K562 (cell line): ENCODE results near the gene CD84. TPM values are rescaled to one million over a fixed set of nuclear protein-coding genes. Genes with fewer than 3 reads are reported as not detected.

Experiments used
- ETS2 ChIP-seq: IDR thresholded peaks from 2 replicates; pipeline ENCODE4 v1.6.1; 2016; ENCODE audit warnings: borderline replicate concordance, missing genetic modification characterization, mild to moderate bottlenecking, moderate library complexity, missing compliant biosample characterization; ENCODE audit not compliant: poor library complexity, severe bottlenecking
- KAT2B ChIP-seq: IDR thresholded peaks from one replicate; pipeline ENCODE4 v1.6.1; 2012; ENCODE audit warnings: low read depth, mild to moderate bottlenecking, control low read depth, inconsistent platforms, low read length, moderate library complexity
- KDM4B ChIP-seq, 2 experiments: fragments of 450-650 bp in 1 of 2; sonication (generic) in 1 of 2; IDR thresholded peaks; 2 replicates each; pipeline ENCODE4 v1.6.1; 2016 to 2017; ENCODE audit warnings: borderline replicate concordance in 2 of 2, antibody characterized with exemption in 1 of 2, low read depth in 1 of 2, mild to moderate bottlenecking in 1 of 2
- MCM2 ChIP-seq: fragments of 450-650 bp; IDR thresholded peaks from 2 replicates; pipeline ENCODE4 v1.6.1; 2017; ENCODE audit warnings: low read depth, mild to moderate bottlenecking
- MCM3 ChIP-seq: fragments of 450-650 bp; IDR thresholded peaks from 2 replicates; pipeline ENCODE4 v1.6.1; 2016
- NR4A1 ChIP-seq, 2 experiments: fragments of 250-450 bp in 1 of 2; fragments of 450-650 bp in 1 of 2; sonication (Bioruptor Pico) in 1 of 2; IDR thresholded peaks; 2 replicates each; pipeline versions ENCODE4 v1.4.0 to v1.6.1; 2016 to 2020; ENCODE audit warnings: mild to moderate bottlenecking in 2 of 2, missing compliant biosample characterization in 1 of 2, missing genetic modification characterization in 1 of 2, moderate library complexity in 1 of 2
- PPARD ChIP-seq: fragments of 250-450 bp; sonication (Bioruptor Pico); IDR thresholded peaks from 2 replicates; pipeline ENCODE4 v1.8.0; 2022; ENCODE audit warnings: inconsistent platforms, mild to moderate bottlenecking, moderate library complexity
- TOE1 ChIP-seq, 2 experiments: fragments of 450-650 bp in 1 of 2; sonication (generic) in 1 of 2; formaldehyde crosslinking in 1 of 2; IDR thresholded peaks; 2 replicates each; pipeline versions ENCODE4 v1.7.1 to v1.8.0; 2016 to 2022; ENCODE audit warnings: borderline replicate concordance in 2 of 2, mild to moderate bottlenecking in 2 of 2, antibody characterized with exemption in 1 of 2, inconsistent platforms in 1 of 2, low read depth in 1 of 2, missing genetic modification reagents in 1 of 2, moderate library complexity in 1 of 2
- TSC22D4 ChIP-seq: fragments of 450-650 bp; IDR thresholded peaks from 2 replicates; pipeline ENCODE4 v1.6.1; 2016; ENCODE audit warnings: missing genetic modification characterization, missing biosample characterization, control low read depth
- ZBTB17 ChIP-seq: fragments of 450-650 bp; formaldehyde crosslinking; IDR thresholded peaks from 2 replicates; pipeline ENCODE4 v1.4.0; 2020; ENCODE audit warnings: mild to moderate bottlenecking
- ZNF165 ChIP-seq: fragments of 250-450 bp; sonication (Bioruptor Pico); IDR thresholded peaks from 2 replicates; pipeline ENCODE4 v1.4.0; 2020; ENCODE audit warnings: borderline replicate concordance
- ZNF589 ChIP-seq: fragments of 200-800 bp; sonication (Bioruptor generic); IDR thresholded peaks from 2 replicates; pipeline ENCODE4 v1.6.1; 2016; ENCODE audit warnings: low read depth, missing genetic modification characterization, missing compliant biosample characterization
- ZNF644 ChIP-seq: fragments of 200-800 bp; sonication (Bioruptor generic); IDR thresholded peaks from 2 replicates; pipeline ENCODE4 v1.6.1; 2016; ENCODE audit warnings: low read depth, missing genetic modification characterization, missing compliant biosample characterization
- polyA plus RNA-seq, 8 experiments: library from polyadenylated mRNA; depleted of rRNA in 4 of 8; stranded (reverse) in 5 of 8; unstranded in 3 of 8; fragments of >200 nt; fragmentation: Nextera tagmentation in 2 of 8; fragmentation: Illumina TruSeq in 1 of 8; extraction: Ambion mirVana in 2 of 8; extraction: Trizol in 1 of 8; gene quantifications; 2 replicates each; pipeline versions ENCODE4 v1.2.1 to v1.2.3, GENCODE V29; 2011 to 2014; ENCODE audit warnings: inconsistent platforms in 1 of 8, missing spikeins in 1 of 8
- total RNA-seq, 7 experiments: library from RNA; depleted of rRNA in 6 of 7; stranded (reverse); fragments of >200 nt in 6 of 7; fragmentation: Illumina TruSeq in 2 of 7; extraction: Trizol in 2 of 7; gene quantifications; 2 replicates each; pipeline versions ENCODE4 v1.2.1 to v1.2.3, GENCODE V29; 2011 to 2021; ENCODE audit warnings: low replicate concordance in 1 of 7
- TF ChIP-seq, protein P1 (sequence below): fragments of 450-650 bp; formaldehyde crosslinking; IDR thresholded peaks from 2 replicates; pipeline ENCODE4 v1.4.0; 2020; ENCODE audit warnings: mild to moderate bottlenecking, moderate library complexity
- TF ChIP-seq, protein P2 (sequence below): fragments of 250-450 bp; sonication (Bioruptor Pico); IDR thresholded peaks from 2 replicates; pipeline ENCODE4 v1.4.0; 2020

The CD84 gene
- total and polyA plus RNA-seq, 9 of the 15 experiments (the other 6 are each of a cell fraction or from before 2014, with no cell fraction given): 0.82 to 6.8 (median 2.0) TPM

DNA sequence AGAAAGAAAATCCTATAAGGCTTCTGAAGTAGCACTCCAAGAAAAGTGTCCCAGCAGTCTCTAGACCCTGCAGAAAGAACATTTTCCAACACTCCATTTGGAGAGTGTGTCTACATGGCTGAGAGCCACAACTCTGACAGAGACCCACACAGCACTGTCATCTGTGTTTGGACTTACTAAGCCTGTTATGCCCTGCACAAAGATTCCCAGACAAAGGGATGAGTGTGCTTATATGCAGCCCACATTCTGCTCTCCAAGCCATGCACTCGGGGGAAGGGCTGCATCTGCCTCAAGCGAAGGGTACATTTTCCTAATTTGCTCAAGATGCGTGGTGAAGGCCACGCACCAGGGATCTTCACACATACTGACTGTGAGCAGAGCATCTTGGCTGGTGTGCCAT, 31.9 kb downstream of the CD84 start (continued):
- TF ChIP-seq, protein P1, sequence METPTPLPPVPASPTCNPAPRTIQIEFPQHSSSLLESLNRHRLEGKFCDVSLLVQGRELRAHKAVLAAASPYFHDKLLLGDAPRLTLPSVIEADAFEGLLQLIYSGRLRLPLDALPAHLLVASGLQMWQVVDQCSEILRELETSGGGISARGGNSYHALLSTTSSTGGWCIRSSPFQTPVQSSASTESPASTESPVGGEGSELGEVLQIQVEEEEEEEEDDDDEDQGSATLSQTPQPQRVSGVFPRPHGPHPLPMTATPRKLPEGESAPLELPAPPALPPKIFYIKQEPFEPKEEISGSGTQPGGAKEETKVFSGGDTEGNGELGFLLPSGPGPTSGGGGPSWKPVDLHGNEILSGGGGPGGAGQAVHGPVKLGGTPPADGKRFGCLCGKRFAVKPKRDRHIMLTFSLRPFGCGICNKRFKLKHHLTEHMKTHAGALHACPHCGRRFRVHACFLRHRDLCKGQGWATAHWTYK: 0 out of 2 replicates have a peak, but pooled peaks have one; percentile 44
- no peak for TF ChIP-seq KDM4B (IDR thresholded peaks at IDR 0.05; ENCODE audit: borderline replicate concordance in 2 of 2, low read depth in 1 of 2)
- TF ChIP-seq ZBTB17 (CRISPR knock-in tag): 0 out of 2 replicates have a peak, but pooled peaks have one; percentile 38
- no peak for TF ChIP-seq KAT2B
- peak; percentile 63; the same call in 1 of the 2 replicates for TF ChIP-seq NR4A1 (CRISPR knock-in tag; IDR thresholded peaks at IDR 0.05)
- TF ChIP-seq NR4A1 (tag; IDR thresholded peaks at IDR 0.05): no peak
- 0 out of 2 replicates have a peak, but pooled peaks have one; percentile 8 for TF ChIP-seq PPARD
- TF ChIP-seq ZNF165 (CRISPR knock-in tag): 0 out of 2 replicates have a peak, but pooled peaks have one; percentile 46
- TF ChIP-seq TOE1 (IDR thresholded peaks at IDR 0.05; ENCODE audit: borderline replicate concordance): no peak
- no peak for TF ChIP-seq TOE1 (CRISPR knock-in tag; IDR thresholded peaks at IDR 0.05; ENCODE audit: borderline replicate concordance, low read depth)
- TF ChIP-seq, protein P2, sequence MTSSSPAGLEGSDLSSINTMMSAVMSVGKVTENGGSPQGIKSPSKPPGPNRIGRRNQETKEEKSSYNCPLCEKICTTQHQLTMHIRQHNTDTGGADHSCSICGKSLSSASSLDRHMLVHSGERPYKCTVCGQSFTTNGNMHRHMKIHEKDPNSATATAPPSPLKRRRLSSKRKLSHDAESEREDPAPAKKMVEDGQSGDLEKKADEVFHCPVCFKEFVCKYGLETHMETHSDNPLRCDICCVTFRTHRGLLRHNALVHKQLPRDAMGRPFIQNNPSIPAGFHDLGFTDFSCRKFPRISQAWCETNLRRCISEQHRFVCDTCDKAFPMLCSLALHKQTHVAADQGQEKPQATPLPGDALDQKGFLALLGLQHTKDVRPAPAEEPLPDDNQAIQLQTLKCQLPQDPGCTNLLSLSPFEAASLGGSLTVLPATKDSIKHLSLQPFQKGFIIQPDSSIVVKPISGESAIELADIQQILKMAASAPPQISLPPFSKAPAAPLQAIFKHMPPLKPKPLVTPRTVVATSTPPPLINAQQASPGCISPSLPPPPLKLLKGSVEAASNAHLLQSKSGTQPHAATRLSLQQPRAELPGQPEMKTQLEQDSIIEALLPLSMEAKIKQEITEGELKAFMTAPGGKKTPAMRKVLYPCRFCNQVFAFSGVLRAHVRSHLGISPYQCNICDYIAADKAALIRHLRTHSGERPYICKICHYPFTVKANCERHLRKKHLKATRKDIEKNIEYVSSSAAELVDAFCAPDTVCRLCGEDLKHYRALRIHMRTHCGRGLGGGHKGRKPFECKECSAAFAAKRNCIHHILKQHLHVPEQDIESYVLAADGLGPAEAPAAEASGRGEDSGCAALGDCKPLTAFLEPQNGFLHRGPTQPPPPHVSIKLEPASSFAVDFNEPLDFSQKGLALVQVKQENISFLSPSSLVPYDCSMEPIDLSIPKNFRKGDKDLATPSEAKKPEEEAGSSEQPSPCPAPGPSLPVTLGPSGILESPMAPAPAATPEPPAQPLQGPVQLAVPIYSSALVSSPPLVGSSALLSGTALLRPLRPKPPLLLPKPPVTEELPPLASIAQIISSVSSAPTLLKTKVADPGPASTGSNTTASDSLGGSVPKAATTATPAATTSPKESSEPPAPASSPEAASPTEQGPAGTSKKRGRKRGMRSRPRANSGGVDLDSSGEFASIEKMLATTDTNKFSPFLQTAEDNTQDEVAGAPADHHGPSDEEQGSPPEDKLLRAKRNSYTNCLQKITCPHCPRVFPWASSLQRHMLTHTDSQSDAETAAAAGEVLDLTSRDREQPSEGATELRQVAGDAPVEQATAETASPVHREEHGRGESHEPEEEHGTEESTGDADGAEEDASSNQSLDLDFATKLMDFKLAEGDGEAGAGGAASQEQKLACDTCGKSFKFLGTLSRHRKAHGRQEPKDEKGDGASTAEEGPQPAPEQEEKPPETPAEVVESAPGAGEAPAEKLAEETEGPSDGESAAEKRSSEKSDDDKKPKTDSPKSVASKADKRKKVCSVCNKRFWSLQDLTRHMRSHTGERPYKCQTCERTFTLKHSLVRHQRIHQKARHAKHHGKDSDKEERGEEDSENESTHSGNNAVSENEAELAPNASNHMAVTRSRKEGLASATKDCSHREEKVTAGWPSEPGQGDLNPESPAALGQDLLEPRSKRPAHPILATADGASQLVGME: peak; percentile 37; the same call in 1 of the 2 replicates
- no peak for TF ChIP-seq ETS2 (tag)
- no peak for TF ChIP-seq ZNF644 (tag)
- 0 out of 2 replicates have a peak, but pooled peaks have one; percentile 21 for TF ChIP-seq ZNF589 (CRISPR knock-in tag)
- no peak for TF ChIP-seq MCM2
- no peak for TF ChIP-seq TSC22D4
- no peak for TF ChIP-seq MCM3
- TF ChIP-seq, all 486 proteins: peak for 14
